GM18519 (cell line): Measurements from ENCODE around the gene CD160.
"Not testable (repeated sequence)": the region's sequence is repeated elsewhere in the genome, so short reads cannot be mapped to it uniquely, and the experiment has no call there.

Experiments used
- ATAC-seq: cut with Tn5 transposase; IDR thresholded peaks from one replicate; pipeline ENCODE4 v1.9.1; 2021; ENCODE audit warnings: mild to moderate bottlenecking, moderate library complexity; ENCODE audit not compliant: unreplicated experiment, low FRiP score

The CD160 gene

DNA sequence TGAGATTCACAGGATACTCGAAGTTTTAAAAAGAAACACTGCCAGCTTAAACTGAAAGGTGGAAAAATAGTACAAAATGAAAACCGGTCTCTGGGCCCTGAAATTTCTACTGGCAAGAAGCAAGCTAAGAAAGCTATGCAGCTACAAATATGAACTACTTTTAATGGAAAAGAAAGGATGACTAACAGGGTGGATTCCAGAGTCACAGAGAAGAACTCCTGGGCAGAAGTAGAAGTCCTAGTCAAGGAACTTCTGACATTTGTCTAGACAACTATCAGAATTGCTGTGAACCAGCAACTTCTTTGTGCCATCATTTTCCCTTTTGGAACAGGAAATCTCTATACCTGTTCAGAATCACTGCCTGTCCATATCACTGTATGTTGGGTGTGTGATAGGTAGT is 38.1 kb downstream of the CD160 start:
- no peak for ATAC-seq

DNA sequence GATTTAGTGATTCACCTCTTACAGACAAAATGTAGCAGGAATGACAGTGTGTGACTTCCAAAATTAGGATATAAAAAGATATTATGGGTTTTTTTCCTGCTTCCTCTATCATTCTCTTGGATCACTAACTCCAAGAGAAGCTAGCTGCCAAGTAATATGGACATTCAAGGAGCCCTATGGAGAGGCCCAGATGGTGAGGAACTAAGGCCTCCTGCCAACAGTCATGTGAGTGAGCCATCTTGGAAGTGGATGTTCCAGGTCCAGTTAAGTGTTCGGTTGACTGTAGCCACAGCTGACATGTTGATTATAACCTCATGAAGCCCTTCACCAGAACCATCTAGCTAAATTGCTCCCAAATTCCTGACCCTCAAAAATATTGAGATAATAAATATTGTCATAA is 38.8 kb downstream of the CD160 start:
- ATAC-seq, result no peak

DNA sequence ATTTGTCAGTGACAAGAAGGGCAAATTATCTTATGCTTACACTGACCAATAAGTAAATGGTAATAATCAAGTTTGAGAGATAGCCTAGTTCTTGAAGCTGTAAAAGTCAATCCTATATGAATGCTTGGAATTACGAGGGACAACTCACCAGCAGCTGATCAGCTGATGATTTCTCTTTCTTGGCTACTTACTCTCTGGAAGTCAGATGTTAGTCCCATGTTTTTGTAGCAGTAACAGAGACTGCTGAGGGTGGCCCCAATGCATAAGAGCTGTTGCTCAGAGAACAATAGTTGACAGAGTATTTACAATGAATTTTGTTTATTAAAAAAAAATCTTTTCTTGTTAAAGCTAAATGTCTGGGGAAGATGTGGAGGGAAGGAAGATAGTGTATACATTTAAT is 39.3 kb downstream of the CD160 start:
- no peak for ATAC-seq

DNA sequence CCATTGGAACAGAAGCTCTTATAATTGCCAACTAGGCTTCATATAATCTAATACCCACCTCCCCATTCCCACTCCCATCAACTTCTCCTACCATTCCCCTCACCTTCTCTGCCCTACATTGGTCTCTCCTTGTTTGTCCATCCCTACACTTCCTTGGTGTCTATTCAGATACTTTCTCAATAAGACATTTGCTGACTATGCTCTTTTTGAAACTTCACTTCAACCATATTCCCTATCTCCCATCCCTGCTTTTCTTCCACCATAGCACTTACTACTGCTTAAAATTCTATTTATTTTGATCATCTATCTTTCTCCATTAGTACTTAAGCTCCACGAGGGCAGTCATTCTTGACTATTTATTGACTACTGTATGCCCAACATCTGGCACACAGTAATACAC is 40.4 kb downstream of the CD160 start:
- ATAC-seq, result no peak

DNA sequence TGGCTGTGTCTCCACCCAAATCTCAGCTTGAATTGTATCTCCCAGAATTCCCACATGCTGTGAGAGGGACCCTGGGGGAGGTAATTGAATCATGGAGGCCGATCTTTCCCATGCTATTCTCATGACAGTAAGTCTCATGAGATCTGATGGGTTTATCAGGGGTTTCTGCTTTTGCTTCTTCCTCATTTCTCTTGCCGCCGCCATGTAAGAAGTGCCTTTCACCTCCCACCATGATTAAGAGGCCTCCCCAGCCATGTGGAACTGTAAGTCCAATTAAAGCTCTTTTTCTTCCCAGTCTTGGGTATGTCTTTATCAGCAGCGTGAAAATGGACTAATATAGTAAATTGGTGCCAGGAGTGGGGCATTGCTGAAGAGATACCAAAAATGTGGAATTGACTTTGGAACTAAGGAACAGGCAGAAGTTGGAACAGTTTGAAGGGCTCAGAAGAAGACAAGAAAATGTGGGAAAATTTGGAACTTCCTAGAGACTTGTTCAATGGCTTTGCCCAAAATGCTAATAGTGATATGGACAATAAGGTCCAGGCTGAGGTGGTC is 41.2 kb downstream of the CD160 start:
- not testable (repeated sequence) for ATAC-seq

DNA sequence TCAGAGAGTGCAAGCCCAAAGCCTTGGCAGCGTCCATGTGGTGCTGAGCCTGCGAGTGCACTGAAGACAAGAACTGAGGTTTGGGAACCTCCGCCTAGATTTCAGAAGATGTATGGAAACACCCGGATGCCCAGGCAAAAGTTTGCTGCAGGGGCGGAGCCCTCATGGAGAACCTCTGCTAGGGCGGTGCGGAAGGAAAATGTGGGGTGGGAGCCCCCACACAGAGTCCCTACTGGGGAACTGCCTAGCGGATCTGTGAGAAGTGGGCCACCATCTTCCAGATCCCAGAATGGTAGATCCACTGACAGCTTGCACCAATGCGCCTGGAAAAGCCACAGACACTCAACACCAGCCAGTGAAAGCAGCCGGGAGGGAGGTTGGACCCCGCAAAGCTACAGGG is 42.2 kb downstream of the CD160 start:
- ATAC-seq, result not testable (repeated sequence)

DNA sequence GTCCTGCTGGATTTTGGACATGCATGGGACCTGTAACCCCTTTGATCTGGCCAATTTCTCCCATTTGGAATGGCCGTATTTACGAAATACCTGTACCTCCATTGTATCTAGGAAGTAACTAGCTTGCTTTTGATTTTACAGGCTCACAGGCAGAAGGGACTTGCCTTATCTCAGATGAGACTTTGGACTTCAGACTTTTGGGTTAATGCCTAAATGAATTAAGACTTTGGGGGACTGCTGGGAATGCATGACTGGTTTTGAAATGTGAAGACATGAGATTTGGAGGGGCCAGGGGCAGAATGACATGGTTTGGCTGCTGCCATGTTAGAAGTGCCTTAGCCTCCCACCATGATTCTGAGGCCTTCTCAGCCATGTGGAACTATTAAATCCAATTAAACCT is 42.7 kb downstream of the CD160 start:
- ATAC-seq, result not testable (repeated sequence)

DNA sequence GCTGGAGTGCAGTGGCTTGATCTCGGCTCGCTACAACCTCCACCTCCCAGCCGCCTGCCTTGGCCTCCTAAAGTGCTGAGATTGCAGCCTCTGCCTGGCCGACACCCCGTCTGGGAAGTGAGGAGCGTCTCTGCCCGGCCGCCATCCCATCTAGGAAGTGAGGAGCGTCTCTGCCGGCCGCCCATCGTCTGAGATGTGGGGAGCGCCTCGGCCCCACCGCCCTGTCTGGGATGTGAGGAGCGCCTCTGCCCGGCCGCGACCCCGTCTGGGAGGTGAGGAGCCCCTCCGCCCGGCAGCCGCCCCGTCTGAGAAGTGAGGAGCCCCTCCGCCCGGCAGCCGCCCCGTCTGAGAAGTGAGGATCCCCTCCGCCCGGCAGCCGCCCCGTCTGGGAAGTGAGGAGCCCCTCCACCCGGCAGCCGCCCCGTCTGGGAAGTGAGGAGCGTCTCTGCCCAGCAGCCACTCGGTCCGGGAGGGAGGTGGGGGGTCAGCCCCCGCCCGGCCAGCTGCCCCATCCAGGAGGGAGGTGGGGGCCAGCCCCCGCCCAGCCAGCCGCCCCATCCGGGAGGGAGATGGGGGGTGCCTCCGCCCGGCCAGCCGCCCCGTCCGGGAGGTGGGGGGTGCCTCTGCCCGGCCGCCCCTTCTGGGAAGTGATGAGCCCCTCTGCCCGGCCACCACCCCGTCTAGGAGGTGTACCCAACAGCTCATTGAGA is 45.1 kb downstream of the CD160 start:
- ATAC-seq, result not testable (repeated sequence)

DNA sequence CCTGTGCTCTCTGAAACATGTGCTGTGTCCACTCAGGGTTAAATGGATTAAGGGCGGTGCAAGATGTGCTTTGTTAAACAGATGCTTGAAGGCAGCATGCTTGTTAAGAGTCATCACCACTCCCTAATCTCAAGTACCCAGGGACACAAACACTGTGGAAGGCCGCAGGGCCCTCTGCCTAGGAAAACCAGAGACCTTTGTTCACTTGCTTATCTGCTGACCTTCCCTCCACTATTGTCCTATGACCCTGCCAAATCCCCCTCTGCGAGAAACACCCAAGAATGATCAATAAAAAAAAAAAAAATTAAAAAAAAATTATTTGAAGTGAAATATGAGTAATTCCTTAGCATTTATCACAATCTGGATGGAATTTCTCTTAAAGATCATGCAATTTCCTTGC is 45.8 kb downstream of the CD160 start:
- ATAC-seq, result not testable (repeated sequence)

DNA sequence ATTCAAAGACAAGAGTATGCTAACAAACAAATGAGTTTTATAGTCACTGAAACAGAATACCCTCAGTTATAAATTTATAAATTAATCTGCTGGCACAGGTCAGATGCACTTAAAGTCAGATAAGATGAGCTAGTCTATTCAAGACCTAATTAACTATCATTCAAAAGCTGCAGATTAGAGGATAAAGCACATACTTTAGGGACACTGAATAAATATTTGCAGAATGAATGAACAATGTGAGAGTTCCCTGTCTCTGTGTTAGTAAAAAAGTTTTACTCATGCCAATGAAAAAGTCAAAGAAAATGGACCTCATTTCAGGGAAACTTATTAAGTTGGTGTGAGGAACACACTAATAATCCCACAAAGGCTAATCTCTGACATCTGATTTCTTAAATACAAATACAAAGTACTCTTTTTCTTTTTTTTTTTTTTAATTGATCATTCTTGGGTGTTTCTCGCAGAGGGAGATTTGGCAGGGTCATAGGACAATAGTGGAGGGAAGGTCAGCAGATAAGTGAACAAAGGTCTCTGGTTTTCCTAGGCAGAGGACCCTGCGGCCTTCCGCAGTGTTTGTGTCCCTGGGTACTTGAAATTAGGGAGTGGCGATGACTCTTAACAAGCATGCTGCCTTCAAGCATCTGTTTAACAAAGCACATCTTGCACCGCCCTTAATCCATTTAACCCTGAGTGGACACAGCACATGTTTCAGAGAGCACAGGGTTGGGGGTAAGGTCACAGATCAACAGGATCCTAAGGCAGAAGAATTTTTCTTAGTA is 46.5 kb downstream of the CD160 start:
- ATAC-seq, result not testable (repeated sequence)

DNA sequence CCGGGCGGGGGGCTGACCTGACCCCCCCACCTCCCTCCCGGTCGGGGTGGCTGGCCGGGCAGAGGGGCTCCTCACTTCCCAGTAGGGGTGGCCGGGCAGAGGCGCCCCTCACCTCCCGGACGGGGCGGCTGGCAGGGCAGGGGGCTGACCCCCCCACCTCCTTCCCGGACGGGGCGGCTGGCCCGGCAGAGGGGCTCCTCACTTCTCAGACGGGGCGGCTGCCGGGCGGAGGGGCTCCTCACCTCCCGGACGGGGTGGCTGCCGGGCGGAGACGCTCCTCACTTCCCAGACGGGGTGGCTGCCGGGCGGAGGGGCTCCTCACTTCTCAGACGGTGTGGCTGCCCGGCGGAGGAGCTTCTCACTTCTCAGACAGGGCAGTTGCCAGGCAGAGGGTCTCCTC is 47.6 kb downstream of the CD160 start:
- not testable (repeated sequence) for ATAC-seq

DNA sequence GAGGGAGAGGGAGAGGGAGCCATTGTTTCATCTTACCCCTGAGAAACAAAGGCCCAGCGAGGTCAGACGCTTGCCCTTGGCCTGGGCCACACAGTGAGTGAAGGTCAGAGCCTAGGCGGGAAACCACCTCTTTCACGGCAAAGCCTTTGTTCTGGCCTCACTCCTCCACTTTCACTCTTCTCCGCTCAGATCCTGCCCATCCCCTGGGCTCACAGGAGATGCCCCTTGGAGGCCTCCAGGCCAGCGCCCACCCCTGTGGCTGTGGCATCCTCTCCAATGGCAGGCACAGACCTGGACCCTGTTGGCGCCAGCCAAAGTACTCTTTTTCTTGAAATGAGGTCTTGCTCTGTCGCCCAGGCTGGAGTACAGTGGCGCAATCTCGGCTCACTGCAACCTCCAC is 48.7 kb downstream of the CD160 start:
- ATAC-seq, result not testable (repeated sequence)

DNA sequence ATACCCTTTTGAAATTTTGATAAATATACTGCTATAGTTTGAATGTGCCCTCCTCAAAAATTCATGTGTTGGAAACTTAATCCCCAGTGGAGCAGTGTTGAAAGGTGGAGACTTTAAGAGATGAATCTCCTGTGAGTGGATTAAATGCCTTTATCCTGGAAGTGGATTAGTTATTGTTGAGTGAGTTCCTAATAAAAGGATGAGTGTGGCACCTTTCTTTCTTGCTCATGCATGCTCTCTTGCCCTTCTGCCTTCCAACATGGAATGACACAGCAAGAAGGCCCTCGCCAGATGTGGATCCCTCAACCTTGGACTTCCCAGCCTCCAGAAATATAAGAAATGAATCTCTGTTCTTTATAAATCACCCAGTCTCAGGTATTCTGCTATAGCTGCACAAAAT is 51.8 kb downstream of the CD160 start:
- ATAC-seq, result no peak

DNA sequence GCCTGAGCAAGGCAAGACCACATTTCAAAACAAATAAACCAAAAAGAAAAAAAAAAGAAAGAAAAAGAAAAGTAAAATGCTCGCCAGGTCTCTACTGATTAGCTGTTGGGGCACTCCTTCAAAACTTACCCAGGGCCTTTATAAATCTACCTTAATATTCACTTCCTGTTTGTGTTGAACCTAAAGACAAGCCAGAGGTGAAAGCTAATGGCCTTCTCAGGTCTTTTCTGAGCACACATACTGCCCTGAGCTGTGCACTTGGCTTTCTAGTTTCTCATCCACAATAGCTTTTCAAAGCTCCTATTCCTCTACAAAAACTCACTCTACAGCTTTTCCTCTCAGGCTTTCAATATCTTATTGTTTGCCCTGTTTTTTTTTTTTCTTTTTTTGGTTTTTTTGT is 54.1 kb downstream of the CD160 start:
- ATAC-seq, result no peak

DNA sequence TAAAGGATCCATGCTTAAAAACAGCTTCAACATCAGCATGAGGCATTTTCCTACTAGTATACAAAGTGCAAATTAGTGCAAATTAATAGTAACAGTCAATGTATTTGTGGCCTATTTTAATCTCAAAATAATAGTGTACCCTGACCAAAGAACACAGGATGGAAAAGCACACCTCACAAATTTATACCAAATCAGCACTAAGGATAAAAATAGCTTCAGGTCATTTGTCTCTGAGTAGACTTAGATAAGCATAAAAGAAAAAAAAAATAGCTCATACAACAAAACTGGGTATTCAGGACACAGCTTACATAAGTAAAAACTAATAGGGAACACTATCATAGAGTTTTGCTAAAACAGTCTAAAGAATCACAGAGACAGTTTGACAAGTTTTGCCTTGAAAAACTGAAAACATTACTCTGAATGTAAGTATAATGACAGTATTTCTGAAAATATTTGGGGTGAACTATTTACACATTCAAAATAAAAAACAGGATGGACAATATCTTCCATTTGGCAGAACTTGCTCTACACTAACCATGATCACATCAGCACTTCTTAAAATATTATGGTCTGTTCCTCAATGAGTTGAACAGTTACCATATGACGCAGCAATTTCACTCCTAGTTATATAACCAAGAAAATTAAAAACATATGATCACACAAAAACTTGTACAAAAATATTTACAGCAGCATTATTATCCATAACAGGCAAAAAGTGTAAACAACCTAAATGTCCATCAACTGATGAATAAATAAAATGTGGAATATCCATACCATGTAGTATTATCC is 58.3 kb downstream of the CD160 start:
- no peak for ATAC-seq

DNA sequence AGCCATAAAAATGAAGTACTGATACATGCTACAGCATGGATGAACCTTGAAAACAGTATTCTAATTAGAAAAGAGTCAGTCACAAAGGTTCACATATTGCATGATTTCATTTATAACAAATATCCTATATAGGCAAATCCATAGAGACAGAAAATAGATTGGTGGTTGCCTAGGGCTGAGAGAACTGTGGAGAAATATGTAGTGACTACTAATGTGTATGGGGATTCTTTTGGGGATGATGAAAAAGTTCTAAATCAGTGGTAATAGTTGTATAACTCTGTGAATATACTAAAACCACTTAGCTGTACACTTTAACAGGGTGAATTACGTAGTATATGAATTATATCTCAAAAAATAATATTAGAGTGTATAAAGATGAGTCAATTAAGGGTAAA is 58.8 kb downstream of the CD160 start:
- no peak for ATAC-seq

DNA sequence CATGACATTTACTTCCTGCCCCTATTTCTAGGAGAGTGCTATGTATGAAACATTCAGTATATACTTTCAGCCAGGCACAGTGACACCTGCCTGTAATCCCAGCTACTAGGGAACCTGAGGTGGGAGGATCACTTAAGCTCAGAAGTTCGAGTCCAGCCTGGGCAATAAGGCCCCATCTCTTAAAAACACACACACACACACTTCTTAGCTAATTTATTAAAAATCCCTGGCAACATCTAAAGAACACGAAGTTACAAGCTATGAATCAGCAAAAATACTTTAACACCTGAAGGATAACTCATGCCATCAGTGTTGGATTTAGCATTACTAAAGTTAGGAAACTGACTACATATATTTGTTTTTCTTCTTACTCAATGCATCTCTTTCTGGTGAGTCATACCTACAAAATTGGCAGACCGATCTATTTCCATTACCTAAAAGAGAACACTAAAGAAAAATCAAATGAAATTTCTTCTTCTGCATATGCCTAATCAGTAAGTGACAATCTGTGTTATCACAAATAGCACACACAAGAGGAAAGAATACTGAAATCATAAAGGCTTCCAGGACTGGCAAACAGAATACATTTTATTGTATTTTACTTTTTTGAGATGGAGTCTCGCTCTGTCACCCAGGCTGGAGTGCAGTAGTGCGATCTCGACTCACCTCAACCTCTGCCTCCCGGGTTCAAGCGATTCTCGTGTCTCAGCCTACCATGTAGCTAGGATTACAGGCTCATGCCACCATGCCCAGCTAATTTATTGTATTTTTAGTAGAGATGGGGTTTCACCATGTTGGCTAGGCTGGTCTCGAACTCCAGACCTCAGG is 63.2 kb downstream of the CD160 start:
- ATAC-seq, result no peak

DNA sequence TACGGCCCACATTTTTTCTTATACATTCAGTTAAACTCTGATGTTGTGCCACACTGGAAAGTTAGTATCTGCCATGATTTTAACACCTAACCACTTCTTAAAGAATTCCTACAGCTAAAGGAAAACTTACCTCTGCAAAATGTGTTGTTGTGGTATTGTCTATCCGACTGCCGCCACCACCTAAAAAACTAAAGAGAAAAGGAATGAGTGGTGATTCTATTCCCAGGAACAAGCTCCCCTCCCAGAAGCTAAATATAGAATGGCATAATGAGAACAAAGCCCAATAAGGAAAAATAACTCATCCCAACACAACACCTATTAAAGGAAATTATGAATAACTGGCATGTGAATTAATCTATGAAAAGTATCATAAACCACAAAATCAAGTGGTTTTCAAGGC is 65.1 kb downstream of the CD160 start:
- no peak for ATAC-seq

DNA sequence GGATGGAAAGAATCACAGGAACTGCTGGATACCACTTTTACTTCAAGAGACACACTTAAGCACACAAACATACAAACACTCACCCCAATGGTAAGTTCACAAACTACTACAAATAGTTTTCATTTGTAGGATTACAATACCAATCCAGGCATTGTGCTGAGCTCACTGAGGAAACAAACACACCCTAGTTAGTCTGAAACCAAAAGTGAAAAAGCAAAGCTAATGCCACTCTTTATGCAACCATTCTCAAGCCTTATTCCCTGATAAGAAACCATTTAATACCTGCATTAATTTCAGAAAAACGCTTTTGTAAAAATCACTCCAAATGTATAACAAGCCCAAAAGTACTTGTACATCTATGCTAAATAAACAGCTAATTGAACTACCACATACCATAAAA is 66.2 kb downstream of the CD160 start:
- no peak for ATAC-seq

DNA sequence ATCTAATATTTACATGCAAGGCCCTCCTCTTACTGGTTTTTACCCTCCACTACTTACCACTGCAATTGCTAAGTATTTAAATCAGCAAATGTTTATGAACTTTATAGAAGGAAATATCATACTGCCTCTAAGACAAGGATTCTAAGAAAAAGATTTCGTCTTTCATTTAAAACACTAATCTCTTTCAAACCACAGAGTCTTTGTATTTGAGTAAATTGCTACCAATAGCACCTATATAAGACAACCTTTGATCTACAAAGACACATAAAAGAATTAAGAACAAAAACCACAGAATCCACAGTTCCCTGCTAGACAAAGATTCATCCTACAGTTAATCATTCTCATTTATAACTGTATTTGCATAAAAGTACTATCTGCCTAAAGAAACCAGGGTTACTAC is 67.0 kb downstream of the CD160 start:
- ATAC-seq, result no peak
